NB4 (cell line): ENCODE data around the gene CFAP299.

Experiments used
- CTCF ChIP-seq: IDR thresholded peaks from one replicate; pipeline ENCODE4 v1.5.1; 2012; ENCODE audit warnings: low read depth, low read length
- MYC ChIP-seq: IDR thresholded peaks from 2 replicates; pipeline ENCODE4 v1.6.1; 2011; ENCODE audit warnings: low read depth, low read length
- POLR2A ChIP-seq: IDR thresholded peaks from 2 replicates; pipeline ENCODE4 v1.6.1; 2011; ENCODE audit warnings: mild to moderate bottlenecking; ENCODE audit not compliant: insufficient read length; ENCODE audit errors: extremely low read depth

DNA sequence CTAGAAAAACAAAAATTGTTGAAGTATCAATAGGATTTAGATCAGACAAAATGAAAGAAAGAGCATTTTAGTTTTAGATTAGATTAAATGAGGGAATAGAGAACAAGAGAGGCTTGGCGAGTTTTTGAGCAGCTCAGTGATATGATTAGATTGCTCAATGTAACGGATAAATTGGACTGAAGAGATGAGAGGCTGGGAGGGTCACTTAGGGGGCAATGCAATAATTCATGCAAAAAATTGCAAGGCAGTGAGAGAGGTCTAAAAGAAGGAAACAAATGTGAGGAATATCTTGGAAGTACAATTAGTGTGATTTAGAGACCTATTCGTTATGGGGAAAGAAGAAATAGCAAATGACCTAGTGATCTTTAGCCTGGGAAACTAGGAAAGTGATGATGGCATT lies 644.7 kb downstream of the CFAP299 start:
- TF ChIP-seq CTCF (no peak), MYC (no peak), POLR2A (no peak)
